ENCODE results near the gene NFASC.

The NFASC gene

DNA sequence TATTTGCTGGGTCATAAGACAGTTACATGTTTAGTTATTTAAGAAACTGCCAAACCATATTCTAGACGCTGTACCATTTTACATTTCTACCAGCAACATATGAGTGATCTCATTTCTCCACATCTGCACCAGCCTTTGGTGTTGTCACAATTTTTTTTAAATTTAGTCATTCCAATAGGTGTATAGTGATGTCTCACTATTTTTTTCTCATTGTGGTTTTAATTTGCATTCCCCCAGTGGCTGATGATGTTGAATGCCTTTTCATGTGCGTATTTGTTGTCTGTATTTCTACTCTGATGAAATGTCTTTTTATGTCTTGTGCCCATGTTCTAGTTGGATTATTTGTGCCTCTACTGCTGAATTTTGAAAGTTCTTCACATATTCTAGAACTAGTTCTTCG lies 38.4 kb downstream of the NFASC start:
- Histone ChIP-seq H3K36me3 (ENCODE audit: control insufficient read depth, insufficient read depth, low read length) (no peaks in the 10 kb centered on the region), H3K27me3 (replicated peaks; ENCODE audit: control insufficient read depth, insufficient read depth, low read length) (no peaks in the 10 kb centered on the region; the same call in 1 of the 2 replicates), H3K4me3 (replicated peaks; ENCODE audit: low read depth, low read length) (no peak overlapping the region)
- TF ChIP-seq, protein P1, sequence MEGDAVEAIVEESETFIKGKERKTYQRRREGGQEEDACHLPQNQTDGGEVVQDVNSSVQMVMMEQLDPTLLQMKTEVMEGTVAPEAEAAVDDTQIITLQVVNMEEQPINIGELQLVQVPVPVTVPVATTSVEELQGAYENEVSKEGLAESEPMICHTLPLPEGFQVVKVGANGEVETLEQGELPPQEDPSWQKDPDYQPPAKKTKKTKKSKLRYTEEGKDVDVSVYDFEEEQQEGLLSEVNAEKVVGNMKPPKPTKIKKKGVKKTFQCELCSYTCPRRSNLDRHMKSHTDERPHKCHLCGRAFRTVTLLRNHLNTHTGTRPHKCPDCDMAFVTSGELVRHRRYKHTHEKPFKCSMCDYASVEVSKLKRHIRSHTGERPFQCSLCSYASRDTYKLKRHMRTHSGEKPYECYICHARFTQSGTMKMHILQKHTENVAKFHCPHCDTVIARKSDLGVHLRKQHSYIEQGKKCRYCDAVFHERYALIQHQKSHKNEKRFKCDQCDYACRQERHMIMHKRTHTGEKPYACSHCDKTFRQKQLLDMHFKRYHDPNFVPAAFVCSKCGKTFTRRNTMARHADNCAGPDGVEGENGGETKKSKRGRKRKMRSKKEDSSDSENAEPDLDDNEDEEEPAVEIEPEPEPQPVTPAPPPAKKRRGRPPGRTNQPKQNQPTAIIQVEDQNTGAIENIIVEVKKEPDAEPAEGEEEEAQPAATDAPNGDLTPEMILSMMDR (IDR thresholded peaks at IDR 0.05; ENCODE audit: insufficient read depth, low read length, poor library complexity, severe bottlenecking) = no peak
- no peak for DNase-seq (ENCODE audit: extremely low read depth, insufficient read length)

GRCh38 chr1:204915861-204916495 lies 45.3 kb downstream of the NFASC start:
- no peaks in the 10 kb centered on the region for H3K27me3 ChIP-seq (replicated peaks; ENCODE audit: control insufficient read depth, insufficient read depth, low read length)
- TF ChIP-seq, protein P1 (IDR thresholded peaks at IDR 0.05; ENCODE audit: insufficient read depth, low read length, poor library complexity, severe bottlenecking) = no peak
- no peak for DNase-seq (ENCODE audit: extremely low read depth, insufficient read length)
- H3K36me3 ChIP-seq (ENCODE audit: control insufficient read depth, insufficient read depth, low read length) = no peaks in the 10 kb centered on the region
- H3K4me3 ChIP-seq (replicated peaks; ENCODE audit: low read depth, low read length) = no peak overlapping the region

GRCh38 chr1:204917802-204918201 lies 47.1 kb downstream of the NFASC start:
- Histone ChIP-seq H3K36me3 (ENCODE audit: control insufficient read depth, insufficient read depth, low read length) (no peaks in the 10 kb centered on the region), H3K27me3 (replicated peaks; ENCODE audit: control insufficient read depth, insufficient read depth, low read length) (no peaks in the 10 kb centered on the region), H3K4me3 (replicated peaks; ENCODE audit: low read depth, low read length) (no peak overlapping the region)
- DNase-seq (ENCODE audit: extremely low read depth, insufficient read length) = no peak
- TF ChIP-seq, protein P1 (IDR thresholded peaks at IDR 0.05; ENCODE audit: insufficient read depth, low read length, poor library complexity, severe bottlenecking) = no peak

- no peak for DNase-seq (ENCODE audit: extremely low read depth, insufficient read length)
- TF ChIP-seq, protein P1 (IDR thresholded peaks at IDR 0.05; ENCODE audit: insufficient read depth, low read length, poor library complexity, severe bottlenecking) = no peak
- Histone ChIP-seq H3K4me3 (replicated peaks; ENCODE audit: low read depth, low read length) (no peak overlapping the region), H3K36me3 (ENCODE audit: control insufficient read depth, insufficient read depth, low read length) (no peaks in the 10 kb centered on the region), H3K27me3 (replicated peaks; ENCODE audit: control insufficient read depth, insufficient read depth, low read length) (no peaks in the 10 kb centered on the region; the same call in 1 of the 2 replicates)
These were observed 49.8 kb downstream of the NFASC start for GRCh38 chr1:204920511-204920910.

DNA sequence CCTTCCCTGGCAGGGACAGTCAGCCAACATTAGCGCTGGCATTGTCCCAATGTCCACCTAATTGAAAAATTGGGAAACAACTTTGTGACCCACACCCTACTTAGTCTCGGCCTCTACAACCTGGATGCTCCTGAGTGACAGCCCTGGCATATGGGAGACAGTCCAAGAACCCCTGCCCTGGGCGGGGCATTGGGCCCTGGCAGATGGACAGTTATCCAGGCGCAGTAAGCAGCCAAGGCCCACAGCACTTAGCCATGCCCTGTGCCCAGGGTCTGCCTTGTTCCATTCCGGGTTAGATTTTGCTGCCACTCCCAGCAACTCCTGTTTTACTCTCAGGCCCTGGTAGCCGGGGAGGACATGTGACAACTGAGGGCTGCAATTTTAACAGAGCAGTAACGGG lies 50.3 kb downstream of the NFASC start:
- DNase-seq (ENCODE audit: extremely low read depth, insufficient read length) = no peak
- no peaks in the 10 kb centered on the region; the same call in 1 of the 2 replicates for H3K27me3 ChIP-seq (replicated peaks; ENCODE audit: control insufficient read depth, insufficient read depth, low read length)
- H3K36me3 ChIP-seq (ENCODE audit: control insufficient read depth, insufficient read depth, low read length) = no peaks in the 10 kb centered on the region
- TF ChIP-seq, protein P1 (IDR thresholded peaks at IDR 0.05; ENCODE audit: insufficient read depth, low read length, poor library complexity, severe bottlenecking) = no peak
- H3K4me3 ChIP-seq (replicated peaks; ENCODE audit: low read depth, low read length) = no peak overlapping the region
